ENCODE data around the gene SATL1. TPM values are rescaled to one million over a fixed set of nuclear protein-coding genes. Genes with fewer than 3 reads are reported as not detected.
"Not testable (repeated sequence)": the region's sequence is repeated elsewhere in the genome, so short reads cannot be mapped to it uniquely, and the experiment has no call there.

The SATL1 gene
- total RNA-seq, 2 experiments from 2014 or later: not detected

- Mint-ChIP-seq H3K9me3 (no peaks in the 10 kb centered on the region), H3K27ac (no peak overlapping the region), H3K4me1 (no peaks in the 10 kb centered on the region), H3K36me3 (no peaks in the 10 kb centered on the region), H3K27me3 (no peaks in the 10 kb centered on the region), H3K4me3 (no peak overlapping the region)
- no peak for ATAC-seq (ENCODE audit: low read depth)
- DNase-seq: no peak
- POLR2A ChIA-PET: no interaction called here
Observed at GRCh38 chrX:85140964-85141363, 102.6 kb downstream of the SATL1 start.

DNA sequence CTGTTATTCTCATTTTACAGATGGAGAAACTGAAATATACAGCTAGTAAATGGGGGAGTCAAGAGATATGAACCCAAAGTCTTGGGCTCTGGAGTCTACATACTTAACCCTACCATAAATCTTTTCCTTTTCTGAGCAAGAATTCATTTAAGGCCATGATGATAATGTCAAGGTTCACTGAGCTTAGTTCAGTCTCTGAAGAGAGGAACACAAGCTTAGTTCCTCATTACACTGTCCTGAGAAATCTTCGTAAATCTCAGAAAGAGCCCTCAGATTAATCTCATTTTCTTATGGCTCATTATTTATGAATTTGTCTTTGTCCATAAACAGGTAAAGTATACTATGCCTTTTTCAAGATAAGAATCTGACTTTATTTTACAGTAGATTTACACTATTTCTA, 104.2 kb downstream of the SATL1 start:
- DNase-seq (no peak), ATAC-seq (ENCODE audit: low read depth) (no peak)
- no peaks in the 10 kb centered on the region for H3K27me3 Mint-ChIP-seq
- no peaks in the 10 kb centered on the region for H3K9me3 Mint-ChIP-seq
- POLR2A ChIA-PET: no interaction called here
- no peak overlapping the region for H3K4me3 Mint-ChIP-seq
- H3K27ac Mint-ChIP-seq: no peak overlapping the region
- H3K36me3 Mint-ChIP-seq: no peaks in the 10 kb centered on the region
- H3K4me1 Mint-ChIP-seq: no peaks in the 10 kb centered on the region

- Mint-ChIP-seq H3K27me3 (no peaks in the 10 kb centered on the region), H3K4me1 (no peaks in the 10 kb centered on the region), H3K27ac (no peak overlapping the region), H3K9me3 (no peaks in the 10 kb centered on the region), H3K36me3 (no peaks in the 10 kb centered on the region), H3K4me3 (no peak overlapping the region)
- POLR2A ChIA-PET: no interaction called here
- ATAC-seq (ENCODE audit: low read depth) (no peak), DNase-seq (no peak)
Observed at GRCh38 chrX:85136409-85136808, 107.2 kb downstream of the SATL1 start.

GRCh38 chrX:85115252-85115651, 128.3 kb downstream of the SATL1 start:
- Mint-ChIP-seq H3K4me3 (no peak overlapping the region), H3K27me3 (no peaks in the 10 kb centered on the region), H3K27ac (no peak overlapping the region), H3K9me3 (no peaks in the 10 kb centered on the region), H3K36me3 (no peaks in the 10 kb centered on the region), H3K4me1 (no peaks in the 10 kb centered on the region)
- DNase-seq: no peak
- no peak for ATAC-seq (ENCODE audit: low read depth)
- POLR2A ChIA-PET: no interaction called here

DNA sequence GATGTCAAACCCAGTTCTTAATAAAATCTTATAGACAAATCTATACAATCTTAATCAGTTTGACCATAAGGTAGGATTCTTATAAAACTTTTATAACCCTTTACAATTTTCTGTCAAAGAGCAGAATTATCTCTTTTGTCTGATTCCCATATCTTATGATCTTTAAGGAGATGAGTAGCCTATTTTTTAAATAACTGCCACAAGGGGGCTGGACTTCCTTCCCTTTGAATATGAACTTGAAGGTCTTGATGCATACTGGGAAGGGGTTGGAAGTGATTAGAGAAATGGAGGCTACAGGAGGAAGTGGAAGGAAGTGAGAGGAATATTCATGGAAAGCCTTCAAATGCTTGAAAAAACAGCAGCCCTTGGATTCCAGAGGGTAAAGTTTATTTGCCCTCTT, 128.8 kb downstream of the SATL1 start:
- Mint-ChIP-seq H3K9me3 (no peaks in the 10 kb centered on the region), H3K36me3 (no peaks in the 10 kb centered on the region), H3K4me1 (no peaks in the 10 kb centered on the region), H3K27me3 (no peaks in the 10 kb centered on the region), H3K27ac (no peak overlapping the region), H3K4me3 (no peak overlapping the region)
- POLR2A ChIA-PET: no interaction called here
- DNase-seq (no peak), ATAC-seq (ENCODE audit: low read depth) (no peak)

DNA sequence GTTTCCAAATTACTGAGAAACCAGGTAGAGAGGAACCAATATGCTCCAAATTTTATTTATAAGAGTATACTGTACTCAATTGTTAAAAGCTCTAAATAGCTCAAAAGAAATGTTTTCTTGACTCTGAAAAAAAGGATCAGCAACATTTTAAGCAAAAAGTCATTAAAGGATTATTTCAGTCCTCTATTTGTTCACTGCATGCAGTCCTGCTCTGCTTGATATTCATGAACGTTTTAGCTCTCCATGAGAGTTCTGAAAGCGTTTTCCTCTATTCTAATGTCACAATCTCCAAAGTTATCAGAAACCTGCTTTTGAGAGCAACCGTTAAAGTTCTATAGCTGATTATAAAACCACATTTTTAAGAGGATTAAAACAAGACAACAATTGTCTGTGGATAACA, 129.4 kb downstream of the SATL1 start:
- Mint-ChIP-seq H3K36me3 (no peaks in the 10 kb centered on the region), H3K4me1 (no peaks in the 10 kb centered on the region), H3K9me3 (no peaks in the 10 kb centered on the region), H3K27ac (no peak overlapping the region), H3K4me3 (no peak overlapping the region), H3K27me3 (no peaks in the 10 kb centered on the region)
- DNase-seq (no peak), ATAC-seq (ENCODE audit: low read depth) (no peak)
- POLR2A ChIA-PET: no interaction called here

DNA sequence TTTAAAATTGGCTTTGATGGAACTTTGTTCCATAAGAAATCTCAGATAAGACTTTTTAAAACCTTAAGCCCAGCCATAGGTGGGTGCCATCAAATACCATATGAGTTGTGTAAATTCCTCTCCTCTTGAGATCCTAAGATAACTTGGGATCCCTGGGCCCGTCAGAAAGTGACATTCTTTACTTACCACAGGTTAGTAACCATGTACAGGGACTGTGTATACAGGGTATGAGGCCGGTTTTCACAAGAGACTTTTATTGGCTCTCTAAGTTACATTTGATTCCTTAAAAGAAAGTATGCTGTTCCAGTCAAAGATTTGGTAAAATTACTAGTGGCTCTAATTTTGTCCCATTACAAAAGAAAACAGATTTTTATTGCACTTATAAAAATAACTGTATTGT, 129.8 kb downstream of the SATL1 start:
- Mint-ChIP-seq H3K9me3 (no peaks in the 10 kb centered on the region), H3K4me1 (no peaks in the 10 kb centered on the region), H3K27me3 (no peaks in the 10 kb centered on the region), H3K36me3 (no peaks in the 10 kb centered on the region), H3K4me3 (no peak overlapping the region), H3K27ac (no peak overlapping the region)
- DNase-seq: no peak
- POLR2A ChIA-PET: no interaction called here
- ATAC-seq (ENCODE audit: low read depth): no peak

GRCh38 chrX:85112293-85112692, 131.3 kb downstream of the SATL1 start:
- ATAC-seq (ENCODE audit: low read depth) (no peak), DNase-seq (no peak)
- Mint-ChIP-seq H3K36me3 (no peaks in the 10 kb centered on the region), H3K27ac (no peak overlapping the region), H3K9me3 (no peaks in the 10 kb centered on the region), H3K4me3 (no peak overlapping the region), H3K4me1 (no peaks in the 10 kb centered on the region), H3K27me3 (no peaks in the 10 kb centered on the region)
- POLR2A ChIA-PET: no interaction called here

GRCh38 chrX:85111347-85111746, 132.2 kb downstream of the SATL1 start:
- no peak overlapping the region for H3K27ac Mint-ChIP-seq
- no peak for ATAC-seq (ENCODE audit: low read depth)
- no peaks in the 10 kb centered on the region for H3K4me1 Mint-ChIP-seq
- POLR2A ChIA-PET: no interaction called here
- no peak for DNase-seq
- H3K27me3 Mint-ChIP-seq: no peaks in the 10 kb centered on the region
- no peak overlapping the region for H3K4me3 Mint-ChIP-seq
- H3K36me3 Mint-ChIP-seq: no peaks in the 10 kb centered on the region
- H3K9me3 Mint-ChIP-seq: no peaks in the 10 kb centered on the region

DNA sequence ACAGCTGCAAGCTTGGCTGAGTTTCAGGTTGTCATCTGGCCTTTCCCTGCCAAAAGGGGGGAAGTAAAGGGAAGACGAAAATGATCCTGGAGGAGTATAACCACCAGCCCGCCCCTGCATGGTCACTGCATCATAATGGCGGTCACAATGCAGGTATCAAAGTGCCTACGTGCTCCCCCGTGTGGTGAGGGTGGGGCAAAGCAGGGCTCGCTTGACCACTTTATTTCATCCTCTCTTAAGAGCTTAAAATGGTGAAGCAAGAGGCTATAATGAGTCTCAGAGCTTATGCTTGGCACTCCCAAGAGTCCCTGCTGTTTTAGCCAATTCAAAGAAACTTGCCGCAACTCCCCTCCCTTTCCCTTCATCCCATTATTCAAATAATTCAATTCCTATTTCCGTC, 134.3 kb downstream of the SATL1 start:
- Mint-ChIP-seq H3K27me3 (no peaks in the 10 kb centered on the region), H3K27ac (no peak overlapping the region), H3K9me3 (no peaks in the 10 kb centered on the region), H3K36me3 (no peaks in the 10 kb centered on the region), H3K4me1 (no peaks in the 10 kb centered on the region), H3K4me3 (no peak overlapping the region)
- no peak for DNase-seq
- POLR2A ChIA-PET: no interaction called here
- no peak for ATAC-seq (ENCODE audit: low read depth)

DNA sequence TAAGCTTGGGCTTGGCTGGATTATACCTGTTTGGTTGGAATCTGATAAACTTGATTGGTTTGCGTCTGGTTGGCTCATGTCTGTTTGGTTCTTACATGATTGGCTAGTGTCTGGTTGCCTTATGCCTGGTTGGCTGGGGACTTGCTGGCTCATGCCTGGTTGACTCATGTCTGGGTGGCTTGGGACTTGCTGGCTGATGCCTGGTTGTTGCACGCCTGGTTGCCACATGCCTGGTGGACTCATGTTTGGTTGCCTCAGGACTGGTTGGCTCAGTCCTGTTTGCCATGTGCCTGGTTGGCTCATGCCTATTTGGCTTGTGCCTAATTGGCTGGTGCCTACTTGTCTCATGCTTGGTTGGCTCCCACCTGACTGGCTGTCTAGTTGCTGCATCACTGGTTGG, 135.4 kb downstream of the SATL1 start:
- H3K27ac Mint-ChIP-seq: no peak overlapping the region
- POLR2A ChIA-PET: no interaction called here
- H3K36me3 Mint-ChIP-seq: no peaks in the 10 kb centered on the region
- H3K9me3 Mint-ChIP-seq: no peaks in the 10 kb centered on the region
- DNase-seq (no peak), ATAC-seq (ENCODE audit: low read depth) (no peak)
- H3K4me1 Mint-ChIP-seq: no peaks in the 10 kb centered on the region
- no peaks in the 10 kb centered on the region for H3K27me3 Mint-ChIP-seq
- H3K4me3 Mint-ChIP-seq: no peak overlapping the region

DNA sequence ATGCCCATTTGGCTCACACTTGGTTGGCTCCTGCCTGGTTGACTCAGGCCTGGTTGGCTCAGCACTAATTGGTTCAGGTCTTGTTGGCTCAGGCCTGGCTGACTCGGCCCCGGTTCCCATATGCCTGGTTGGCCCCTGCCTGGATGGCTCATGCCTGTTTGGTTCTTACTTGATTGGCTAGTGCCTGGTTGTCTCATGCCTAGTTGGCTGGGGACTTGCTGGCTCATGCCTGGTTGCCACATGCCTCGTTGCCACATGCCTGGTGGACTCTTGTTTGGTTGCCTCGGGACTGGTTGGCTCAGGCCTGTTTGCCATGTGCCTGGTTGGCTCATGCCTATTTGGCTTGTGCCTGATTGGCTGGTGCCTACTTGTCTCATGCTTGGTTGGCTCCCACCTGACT, 136.2 kb downstream of the SATL1 start:
- no peaks in the 10 kb centered on the region for H3K36me3 Mint-ChIP-seq
- DNase-seq (no peak), ATAC-seq (ENCODE audit: low read depth) (no peak)
- H3K4me1 Mint-ChIP-seq: no peaks in the 10 kb centered on the region
- no peaks in the 10 kb centered on the region for H3K27me3 Mint-ChIP-seq
- no peak overlapping the region for H3K4me3 Mint-ChIP-seq
- POLR2A ChIA-PET: no interaction called here
- H3K27ac Mint-ChIP-seq: no peak overlapping the region
- no peaks in the 10 kb centered on the region for H3K9me3 Mint-ChIP-seq

- peaks cover 14% of the 10 kb centered on the region for H3K36me3 Mint-ChIP-seq
- H3K27me3 Mint-ChIP-seq: no peaks in the 10 kb centered on the region
- no peak for ATAC-seq (ENCODE audit: low read depth)
- H3K4me3 Mint-ChIP-seq: no peak overlapping the region
- POLR2A ChIA-PET: no interaction called here
- H3K9me3 Mint-ChIP-seq: no peaks in the 10 kb centered on the region
- DNase-seq: no peak
- no peaks in the 10 kb centered on the region for H3K4me1 Mint-ChIP-seq
- H3K27ac Mint-ChIP-seq: no peak overlapping the region
Observed at GRCh38 chrX:85089321-85089840, 154.2 kb downstream of the SATL1 start.

DNA sequence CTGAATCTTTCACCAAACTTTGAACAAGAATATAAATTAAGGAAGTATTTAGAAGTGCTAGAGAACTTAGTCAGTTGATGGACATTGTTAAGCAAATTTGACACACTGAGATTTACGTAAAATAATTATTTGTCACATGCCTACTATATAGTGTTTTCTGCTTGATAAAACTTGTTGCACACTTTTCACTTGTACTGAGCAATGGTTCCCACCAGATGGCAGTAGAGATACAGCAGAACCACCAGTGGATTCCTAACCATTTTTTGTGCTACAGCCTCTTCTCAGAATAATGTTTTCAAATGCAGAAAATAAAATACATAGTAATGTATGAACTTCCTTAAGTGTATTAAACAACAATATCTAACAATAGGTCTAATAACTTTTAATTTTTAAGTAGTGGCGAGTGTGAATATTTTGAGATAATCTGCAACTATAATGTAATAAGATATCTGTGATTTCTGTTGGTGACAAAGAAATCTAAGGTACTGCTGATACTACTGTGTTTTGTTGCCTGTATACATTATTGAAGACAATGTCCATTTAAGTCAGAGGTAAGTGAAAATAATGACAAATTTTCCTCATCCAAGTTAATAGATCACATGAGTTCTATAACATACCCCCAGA, 158.7 kb downstream of the SATL1 start:
- H3K9me3 Mint-ChIP-seq: no peaks in the 10 kb centered on the region
- peaks cover 16% of the 10 kb centered on the region for H3K36me3 Mint-ChIP-seq
- H3K27ac Mint-ChIP-seq: no peak overlapping the region
- H3K4me1 Mint-ChIP-seq: no peaks in the 10 kb centered on the region
- H3K4me3 Mint-ChIP-seq: no peak overlapping the region
- POLR2A ChIA-PET: no interaction called here
- no peaks in the 10 kb centered on the region for H3K27me3 Mint-ChIP-seq
- DNase-seq (no peak), ATAC-seq (ENCODE audit: low read depth) (no peak)

DNA sequence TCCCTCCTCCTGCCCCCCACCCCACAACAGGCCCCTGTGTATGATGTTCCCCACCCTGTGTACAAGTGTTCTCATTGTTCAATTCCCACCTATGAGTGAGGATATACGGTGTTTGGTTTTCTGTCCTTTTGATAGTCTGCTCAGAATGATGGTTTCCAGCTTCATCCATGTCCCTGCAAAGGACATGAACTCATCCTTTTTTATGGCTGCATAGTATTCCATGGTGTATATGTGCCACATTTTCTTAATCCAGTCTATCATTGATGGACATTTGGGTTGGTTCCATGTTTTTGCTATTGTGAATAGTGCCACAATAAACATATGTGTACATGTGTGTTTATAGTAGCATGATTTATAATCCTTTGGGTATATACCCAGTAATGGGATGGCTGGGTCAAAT, 166.3 kb downstream of the SATL1 start:
- H3K27ac Mint-ChIP-seq; ATAC-seq (ENCODE audit: low read depth); DNase-seq; H3K9me3 Mint-ChIP-seq; H3K4me3 Mint-ChIP-seq; H3K4me1 Mint-ChIP-seq; H3K27me3 Mint-ChIP-seq; POLR2A ChIA-PET: not testable (repeated sequence)
- H3K36me3 Mint-ChIP-seq: peaks cover 20% of the 10 kb centered on the region

Data from activated naive CD8-positive, alpha-beta T cell treated with anti-CD3 and anti-CD28 coated beads, Interleukin-2, amount 10 ng/mL, durations not matched to agents 7 days and 5 days (primary cell).